H9 (cell line): Measurements from ENCODE around the gene BPTF. TPM values are rescaled to one million over a fixed set of nuclear protein-coding genes. Genes with fewer than 3 reads are reported as not detected.

Experiments used
- DNase-seq: peaks from one replicate; pipeline ENCODE4 v3.0.0-alpha.2; 2017
- H2AFZ ChIP-seq: one replicate; pipeline ENCODE4 v1.6.1; 2013; ENCODE audit warnings: mild to moderate bottlenecking, low read length, control low read depth, moderate library complexity
- H2AK5ac ChIP-seq: 2 replicates; pipeline ENCODE4 v1.6.1; 2013; ENCODE audit warnings: low read length, control low read depth, mixed read lengths; ENCODE audit not compliant: insufficient read length
- H2BK120ac ChIP-seq: one replicate; pipeline ENCODE4 v1.6.1; 2013; ENCODE audit warnings: low read depth, mild to moderate bottlenecking, low read length, control low read depth, inconsistent platforms; ENCODE audit not compliant: poor library complexity, severe bottlenecking
- H2BK12ac ChIP-seq: 2 replicates; pipeline ENCODE4 v1.6.1; 2013; ENCODE audit warnings: low read length, control low read depth, mixed read lengths, low read depth; ENCODE audit not compliant: insufficient read length
- H2BK15ac ChIP-seq: 2 replicates; pipeline ENCODE4 v1.6.1; 2013; ENCODE audit warnings: low read depth, low read length, control low read depth
- H2BK20ac ChIP-seq: one replicate; pipeline ENCODE4 v1.6.1; 2013; ENCODE audit warnings: low read depth, mild to moderate bottlenecking, low read length, control low read depth, inconsistent platforms; ENCODE audit not compliant: poor library complexity, severe bottlenecking
- H2BK5ac ChIP-seq: 2 replicates; pipeline ENCODE4 v1.6.1; 2013; ENCODE audit warnings: low read length, control low read depth, mixed read lengths; ENCODE audit not compliant: insufficient read length
- H3K14ac ChIP-seq: 2 replicates; pipeline ENCODE4 v1.6.1; 2013; ENCODE audit warnings: low read length, control low read depth; ENCODE audit not compliant: insufficient read depth
- H3K18ac ChIP-seq: 2 replicates; pipeline ENCODE4 v1.6.1; 2013; ENCODE audit warnings: low read depth, mild to moderate bottlenecking, mixed read lengths, low read length, control low read depth; ENCODE audit not compliant: insufficient read length
- H3K23ac ChIP-seq: 2 replicates; pipeline ENCODE4 v1.6.1; 2013; ENCODE audit warnings: low read length, control low read depth, mixed read lengths, low read depth; ENCODE audit not compliant: insufficient read length
- H3K23me2 ChIP-seq: 2 replicates; pipeline ENCODE4 v1.6.1; 2013; ENCODE audit warnings: low read depth, mild to moderate bottlenecking, mixed read lengths, low read length, control low read depth; ENCODE audit not compliant: insufficient read length, poor library complexity, severe bottlenecking
- H3K27ac ChIP-seq: 2 replicates; pipeline ENCODE4 v1.5.1; 2013; ENCODE audit warnings: low read length, control low read depth, mixed read lengths, low read depth; ENCODE audit not compliant: insufficient read length
- H3K27me3 ChIP-seq: 2 replicates; pipeline ENCODE4 v1.6.1; 2013; ENCODE audit warnings: low read length, control low read depth, inconsistent platforms; ENCODE audit not compliant: insufficient read depth
- H3K4ac ChIP-seq: 2 replicates; pipeline ENCODE4 v1.6.1; 2013; ENCODE audit warnings: low read depth, mild to moderate bottlenecking, control low read depth, inconsistent platforms, low read length, moderate library complexity
- H3K4me1 ChIP-seq: 2 replicates; pipeline ENCODE4 v1.6.1; 2013; ENCODE audit warnings: low read length, control low read depth, inconsistent platforms; ENCODE audit not compliant: insufficient read depth
- H3K4me2 ChIP-seq: 2 replicates; pipeline ENCODE4 v1.6.1; 2013; ENCODE audit warnings: low read length, control low read depth, mixed read lengths; ENCODE audit not compliant: insufficient read length, insufficient read depth
- H3K56ac ChIP-seq: 2 replicates; pipeline ENCODE4 v1.6.1; 2013; ENCODE audit warnings: low read depth, mild to moderate bottlenecking, mixed read lengths, low read length, control low read depth; ENCODE audit not compliant: insufficient read length
- H3K79me1 ChIP-seq: 2 replicates; pipeline ENCODE4 v1.6.1; 2013; ENCODE audit warnings: low read depth, mild to moderate bottlenecking, moderate library complexity, low read length, control low read depth, inconsistent platforms; ENCODE audit not compliant: insufficient read depth, poor library complexity, severe bottlenecking
- H3K79me2 ChIP-seq: 2 replicates; pipeline ENCODE4 v1.6.1; 2013; ENCODE audit warnings: low read length, control low read depth, inconsistent platforms; ENCODE audit not compliant: insufficient read depth
- H3K9ac ChIP-seq: 2 replicates; pipeline ENCODE4 v1.6.1; 2013; ENCODE audit warnings: low read length, control low read depth, mixed read lengths; ENCODE audit not compliant: insufficient read length; ENCODE audit errors: extremely low read depth
- H3K9me3 ChIP-seq: one replicate; pipeline ENCODE4 v1.6.1; 2013; ENCODE audit warnings: low read depth, low read length, inconsistent platforms; ENCODE audit not compliant: control insufficient read depth
- H3T11ph ChIP-seq: one replicate; pipeline ENCODE4 v1.6.1; 2013; ENCODE audit warnings: mild to moderate bottlenecking, low read length, control low read depth, inconsistent platforms
- H4K20me1 ChIP-seq: one replicate; pipeline ENCODE4 v1.6.1; 2013; ENCODE audit not compliant: control insufficient read depth, insufficient read length, insufficient read depth
- H4K5ac ChIP-seq: 2 replicates; pipeline ENCODE4 v1.6.1; 2013; ENCODE audit warnings: low read depth, mild to moderate bottlenecking, mixed read lengths, low read length, control low read depth; ENCODE audit not compliant: insufficient read length
- H4K8ac ChIP-seq: replicated peaks from 2 replicates; pipeline ENCODE4 v1.6.1; 2013; ENCODE audit warnings: low read length, control low read depth, mixed read lengths, low read depth; ENCODE audit not compliant: insufficient read length
- H4K91ac ChIP-seq: 2 replicates; pipeline ENCODE4 v1.6.1; 2013; ENCODE audit warnings: low read depth, mild to moderate bottlenecking, moderate library complexity, mixed read lengths, low read length, control low read depth; ENCODE audit not compliant: insufficient read length
- H3K27ac Mint-ChIP-seq, 3 experiments: 2 replicates in 2 of 3; 3 replicates in 1 of 3; pipeline ENCODE4 v1.8.0; 2020 to 2021; ENCODE audit warnings: mixed read lengths in 3 of 3, mild to moderate bottlenecking in 1 of 3, moderate library complexity in 1 of 3
- H3K27me3 Mint-ChIP-seq: 2 replicates; pipeline ENCODE4 v1.8.0; 2021; ENCODE audit warnings: low read depth, mild to moderate bottlenecking, moderate library complexity, mixed read lengths
- H3K36me3 Mint-ChIP-seq, 3 experiments: 2 replicates in 2 of 3; 3 replicates in 1 of 3; pipeline ENCODE4 v1.8.0; 2020 to 2021; ENCODE audit warnings: low read depth in 3 of 3, mixed read lengths in 3 of 3; ENCODE audit not compliant: insufficient read depth in 1 of 3
- H3K4me1 Mint-ChIP-seq, 2 experiments: 2 replicates each; pipeline ENCODE4 v1.8.0; 2020; ENCODE audit warnings: mixed read lengths in 2 of 2
- H3K4me3 Mint-ChIP-seq, 2 experiments: 2 replicates in 1 of 2; 3 replicates in 1 of 2; pipeline ENCODE4 v1.8.0; 2020 to 2021; ENCODE audit warnings: mild to moderate bottlenecking in 2 of 2, mixed read lengths in 2 of 2, moderate library complexity in 1 of 2
- H3K9me3 Mint-ChIP-seq, 2 experiments: 2 replicates in 1 of 2; 3 replicates in 1 of 2; pipeline ENCODE4 v1.8.0; 2020; ENCODE audit warnings: mild to moderate bottlenecking in 2 of 2, mixed read lengths in 2 of 2, moderate library complexity in 1 of 2
- CTCF ChIP-seq: fragments of 200-600 bp; sonication (generic); conservative IDR thresholded peaks from 3 replicates; pipeline ENCODE4 v1.8.0; 2021; ENCODE audit warnings: antibody characterized with exemption, mild to moderate bottlenecking
- whole genome bisulfite sequencing: extraction: QIAGEN DNeasy Blood & Tissue Kit; methylation state at CpG from one replicate; pipeline ENCODE4 v1.1.7; 2013; ENCODE audit warnings: missing lambda C conversion rate, low lambda C conversion rate, mixed read lengths; ENCODE audit not compliant: insufficient read length; ENCODE audit errors: extremely low coverage; 5-methylcytosine and 5-hydroxymethylcytosine counted together
- total RNA-seq: library from RNA; stranded (reverse); gene quantifications from 2 replicates; pipeline ENCODE4 v1.2.1, GENCODE V29; 2021

Gene BPTF
- total RNA-seq, 1 experiment from 2014 or later = 203 TPM

GRCh38 chr17:67944035-67944434, 118.7 kb downstream of the BPTF start:
- Histone ChIP-seq H3K4me1 (no peaks in the 10 kb centered on the region), H4K91ac (no peak overlapping the region), H3T11ph (no peak overlapping the region), H3K56ac (no peak overlapping the region), H4K20me1 (no peaks in the 10 kb centered on the region), H3K9me3 (no peaks in the 10 kb centered on the region), H2AK5ac (no peak overlapping the region), H3K4ac (no peak overlapping the region), H4K8ac (no peak overlapping the region), H3K23ac (no peak overlapping the region), H2BK120ac (no peak overlapping the region), H3K4me2 (no peak overlapping the region), H3K9ac (no peak overlapping the region), H2BK5ac (no peak overlapping the region), H3K27me3 (no peaks in the 10 kb centered on the region), H3K18ac (no peak overlapping the region), H2BK15ac (no peak overlapping the region), H2AFZ (no peak overlapping the region), H3K27ac (no peak overlapping the region), H3K79me2 (no peaks in the 10 kb centered on the region), H2BK12ac (no peak overlapping the region), H3K14ac (no peak overlapping the region), H3K79me1 (no peaks in the 10 kb centered on the region), H4K5ac (no peak overlapping the region), H3K23me2 (no peaks in the 10 kb centered on the region), H2BK20ac (no peak overlapping the region)
- no peak overlapping the region for H3K4me3 Mint-ChIP-seq
- DNase-seq = no peak
- no peak overlapping the region for H3K27ac Mint-ChIP-seq
- H3K4me1 Mint-ChIP-seq = no peaks in the 10 kb centered on the region
- TF ChIP-seq CTCF = no peak
- WGBS = no CpG with 5 or more reads among the region's 5 CpGs
- H3K36me3 Mint-ChIP-seq = peaks cover 46 to 97% (median 88%) of the 10 kb centered on the region in 3 experiments; a peak in 6 of 7 replicates
- H3K9me3 Mint-ChIP-seq = no peaks in the 10 kb centered on the region
- H3K27me3 Mint-ChIP-seq = no peaks in the 10 kb centered on the region
